Transverse colon (tissue), 4 donors: ENCODE results near the gene GPR45. TPM values are rescaled to one million over a fixed set of nuclear protein-coding genes. Genes with fewer than 3 reads are reported as not detected.

ENCODE experiments used
- DNase-seq: peaks from one replicate; pipeline ENCODE4 v3.0.0-alpha.2; 2019
- H3K27ac ChIP-seq, 4 donors: fragments of 200-600 bp; sonication (generic); 2 replicates each; pipeline ENCODE4 v1.5.1; 2016 to 2018; ENCODE audit warnings: inconsistent platforms in 4 of 4
- H3K27me3 ChIP-seq: fragments of 200-600 bp; sonication (generic); 2 replicates; pipeline ENCODE4 v1.5.1; 2017; ENCODE audit warnings: inconsistent platforms
- H3K36me3 ChIP-seq, 4 donors: fragments of 200-600 bp; sonication (generic); 2 replicates each; pipeline ENCODE4 v1.5.1; 2017 to 2019; ENCODE audit warnings: inconsistent platforms in 4 of 4
- H3K4me1 ChIP-seq, 4 donors: fragments of 200-600 bp; sonication (generic); 2 replicates each; pipeline ENCODE4 v1.5.1; 2017 to 2020; ENCODE audit warnings: inconsistent platforms in 4 of 4
- H3K4me3 ChIP-seq, 4 donors: fragments of 200-600 bp; sonication (generic); 1 replicate in 1 of 4; 2 replicates in 3 of 4; pipeline versions ENCODE4 v1.5.1 to v1.6.1; 2017 to 2019; ENCODE audit warnings: inconsistent platforms in 4 of 4
- H3K9me3 ChIP-seq, 2 donors: fragments of 200-600 bp; sonication (generic); 2 replicates each; pipeline ENCODE4 v1.5.1; 2017 to 2019; ENCODE audit warnings: inconsistent platforms in 2 of 2
- CTCF ChIP-seq, 5 experiments: fragments of 200-600 bp in 3 of 5; fragments of 450-650 bp in 2 of 5; sonication (generic) in 3 of 5; IDR thresholded peaks; 1 replicate in 2 of 5; 2 replicates in 3 of 5; pipeline ENCODE4 v1.5.1; 2016 to 2017; ENCODE audit warnings: antibody characterized with exemption in 5 of 5, inconsistent platforms in 3 of 5, mild to moderate bottlenecking in 2 of 5, moderate library complexity in 1 of 5
- EP300 ChIP-seq: sonication (generic); formaldehyde crosslinking; IDR thresholded peaks from one replicate; pipeline ENCODE4 v1.6.1; 2017; ENCODE audit warnings: antibody characterized with exemption, low read depth
- POLR2A ChIP-seq: fragments of 450-650 bp; IDR thresholded peaks from one replicate; pipeline ENCODE4 v1.6.1; 2016; ENCODE audit warnings: antibody characterized with exemption, mild to moderate bottlenecking, moderate library complexity
- POLR2AphosphoS5 ChIP-seq, 3 donors: sonication (generic); formaldehyde crosslinking; IDR thresholded peaks; one replicate each; pipeline ENCODE4 v1.6.1; 2016; ENCODE audit warnings: antibody characterized with exemption in 3 of 3
- WGBS, 2 donors: methylation state at CpG; one replicate each; pipeline ENCODE4 v1.1.5; 2018; ENCODE audit warnings: low coverage in 1 of 2; 5-methylcytosine and 5-hydroxymethylcytosine counted together
- in situ Hi-C, 4 donors: fragments of 200-750 bp; cut with MboI; loops; one replicate each; pipeline versions ENCODE4 v1.15.0 to v1.15.1; 2017; ENCODE audit warnings: low sequenced_read_pairs in 3 of 4, low pct_ligation_motif_present in 1 of 4, low pct_unique_long_range_greater_than_20kb in 1 of 4
- intact Hi-C: fragments of 100-400 bp; cut with DNase I; formaldehyde crosslinking; loops from one replicate; pipeline ENCODE4 v1.15.1; 2023; ENCODE audit warnings: low total_unique reads
- total RNA-seq, 4 donors: library from RNA; depleted of rRNA; stranded (reverse); fragments of >200 nt; gene quantifications; one replicate each; pipeline ENCODE4 v1.1.0, GENCODE V29; 2016

Gene GPR45
- total RNA-seq, 4 donors from 2014 or later: not detected

GRCh38 chr2:105258835-105259350, 17.4 kb downstream of the GPR45 start:
- Histone ChIP-seq H3K4me1 (no peaks in the 10 kb centered on the region), H3K27ac (no peak overlapping the region), H3K36me3 (no peaks in the 10 kb centered on the region), H3K4me3 (no peak overlapping the region), H3K27me3 (no peaks in the 10 kb centered on the region), H3K9me3 (no peaks in the 10 kb centered on the region)
- WGBS, 2 donors: 80 to 100% methylated on average over 2 to 10 of the region's 10 CpGs
- in situ Hi-C loops: no loop called here
- intact Hi-C loops: no loop called here
- no peak for DNase-seq
- TF ChIP-seq EP300: no peak
- no peak for TF ChIP-seq POLR2A
- no peak for TF ChIP-seq CTCF (IDR thresholded peaks at IDR 0.05)
- no peak for TF ChIP-seq POLR2AphosphoS5 (IDR thresholded peaks at IDR 0.05)

GRCh38 chr2:105261061-105261460, 19.5 kb downstream of the GPR45 start:
- WGBS, 2 donors: 83 to 91% methylated on average over 5 of the region's 5 CpGs

GRCh38 chr2:105262651-105263091, 21.1 kb downstream of the GPR45 start:
- H3K4me1 ChIP-seq: no peaks in the 10 kb centered on the region
- TF ChIP-seq POLR2A (no peak), EP300 (no peak), POLR2AphosphoS5 (IDR thresholded peaks at IDR 0.05) (no peak), CTCF (IDR thresholded peaks at IDR 0.05) (no peak)
- no peak overlapping the region for H3K27ac ChIP-seq
- DNase-seq: no peak
- peaks cover 0 to 15% (median 6%) of the 10 kb centered on the region in 4 donors for H3K36me3 ChIP-seq
- in situ Hi-C loops (no loop called here), intact Hi-C loops (no loop called here)
- 80 to 87% methylated on average over 3 to 10 of the region's 10 CpGs for WGBS, 2 donors
- H3K27me3 ChIP-seq: no peaks in the 10 kb centered on the region
- H3K9me3 ChIP-seq: no peaks in the 10 kb centered on the region
- H3K4me3 ChIP-seq: no peak overlapping the region

More at GRCh38 chr2:105261061-105261460, 19.5 kb downstream of the GPR45 start:
- H3K4me3 ChIP-seq: no peak overlapping the region
- H3K27me3 ChIP-seq: no peaks in the 10 kb centered on the region
- H3K4me1 ChIP-seq: no peaks in the 10 kb centered on the region
- intact Hi-C loops: no loop called here
- H3K9me3 ChIP-seq: no peaks in the 10 kb centered on the region
- H3K27ac ChIP-seq: no peak overlapping the region
- in situ Hi-C loops: no loop called here
- peaks cover 0 to 3% (median under 1%) of the 10 kb centered on the region in 4 donors for H3K36me3 ChIP-seq
- no peak for TF ChIP-seq POLR2AphosphoS5 (IDR thresholded peaks at IDR 0.05)
- TF ChIP-seq CTCF (IDR thresholded peaks at IDR 0.05): no peak
- TF ChIP-seq POLR2A: no peak
- no peak for TF ChIP-seq EP300
- DNase-seq: no peak

DNA sequence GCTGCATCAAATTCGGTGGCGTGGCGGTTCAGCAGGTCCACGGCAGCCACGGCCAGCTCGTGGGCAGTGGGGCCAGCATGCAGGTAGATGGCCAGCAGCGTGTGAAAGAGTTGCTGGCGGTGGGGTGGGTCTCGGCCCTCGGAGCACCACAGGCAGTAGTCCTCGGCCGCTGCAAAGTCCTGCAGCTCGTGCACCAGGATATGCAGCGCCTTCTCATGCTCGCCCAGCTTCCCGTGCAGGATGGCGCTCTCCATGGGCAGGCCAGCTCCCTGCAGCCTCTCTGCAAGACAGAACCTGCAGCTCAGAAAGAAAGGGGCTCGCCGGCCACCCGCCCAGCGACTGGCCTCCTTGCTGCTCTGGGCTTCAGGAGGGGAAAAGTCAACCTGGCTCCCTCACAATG, 27.9 kb downstream of the GPR45 start:
- intact Hi-C loops (no loop called here), in situ Hi-C loops (no loop called here)
- H3K9me3 ChIP-seq: no peaks in the 10 kb centered on the region
- no peak for TF ChIP-seq POLR2A
- TF ChIP-seq POLR2AphosphoS5 (IDR thresholded peaks at IDR 0.05): no peak
- TF ChIP-seq CTCF (IDR thresholded peaks at IDR 0.05): no peak
- no peak for TF ChIP-seq EP300
- no peaks in the 10 kb centered on the region for H3K27me3 ChIP-seq
- WGBS, 2 donors: 96% methylated on average over 21 of the region's 21 CpGs; no CpG with 5 or more reads in 1 of the 2 donors
- H3K36me3 ChIP-seq: peaks cover 0 to 59% (median 25%) of the 10 kb centered on the region in 4 donors
- H3K4me3 ChIP-seq: no peak overlapping the region
- DNase-seq: no peak
- H3K27ac ChIP-seq: no peak overlapping the region
- H3K4me1 ChIP-seq: no peaks in the 10 kb centered on the region
